Aorta (tissue), 5 donors: ENCODE results near the gene TP53. TPM values are rescaled to one million over a fixed set of nuclear protein-coding genes. Genes with fewer than 3 reads are reported as not detected.

Experiments
- ATAC-seq: fragments of 200-7000 bp; cut with Tn5 transposase; one replicate; pipeline ENCODE4 v1.9.1; 2022; ENCODE audit warnings: moderate library complexity; ENCODE audit not compliant: low FRiP score
- DNase-seq, 2 donors: peaks; one replicate each; pipeline ENCODE4 v3.0.0-alpha.2; 2020
- H3K27ac ChIP-seq, 2 donors: one replicate each; pipeline ENCODE4 v1.5.1; 2013; ENCODE audit warnings: low read length in 2 of 2, mild to moderate bottlenecking in 2 of 2, moderate library complexity in 2 of 2, control low read depth in 1 of 2, inconsistent platforms in 1 of 2, low read depth in 1 of 2
- H3K27me3 ChIP-seq, 2 donors: one replicate each; pipeline ENCODE4 v1.6.1; 2013; ENCODE audit warnings: control low read depth in 1 of 2, low read length in 1 of 2, mild to moderate bottlenecking in 1 of 2, moderate library complexity in 1 of 2; ENCODE audit not compliant: insufficient read depth in 2 of 2, control insufficient read depth in 1 of 2
- H3K36me3 ChIP-seq, 2 donors: one replicate each; pipeline ENCODE4 v1.6.1; 2013; ENCODE audit warnings: control low read depth in 1 of 2, low read length in 1 of 2, mild to moderate bottlenecking in 1 of 2; ENCODE audit not compliant: insufficient read depth in 2 of 2, control insufficient read depth in 1 of 2
- H3K4me1 ChIP-seq, 2 donors: one replicate each; pipeline ENCODE4 v1.6.1; 2013; ENCODE audit warnings: low read length in 2 of 2, control low read depth in 1 of 2, mild to moderate bottlenecking in 1 of 2, moderate library complexity in 1 of 2; ENCODE audit not compliant: insufficient read depth in 2 of 2, control insufficient read depth in 1 of 2
- H3K4me3 ChIP-seq, 2 donors: one replicate each; pipeline ENCODE4 v1.5.1; 2013; ENCODE audit warnings: low read length in 2 of 2, control low read depth in 1 of 2, mild to moderate bottlenecking in 1 of 2
- H3K9me3 ChIP-seq: one replicate; pipeline ENCODE4 v1.6.1; 2013; ENCODE audit warnings: mild to moderate bottlenecking, low read length; ENCODE audit not compliant: control insufficient read depth
- WGBS, 2 donors: extraction: QIAGEN DNeasy Blood & Tissue Kit; methylation state at CpG; one replicate each; pipeline ENCODE4 v1.1.7; 2013; 5-methylcytosine and 5-hydroxymethylcytosine counted together
- intact Hi-C, 2 donors: fragments of 100-400 bp; cut with DNase I; formaldehyde crosslinking; loops; one replicate each; pipeline versions ENCODE4 v1.14.2 to v1.15.0; 2022
- polyA plus RNA-seq, 2 donors: library from polyadenylated mRNA; stranded (reverse); fragments of 200-250 nt; gene quantifications; one replicate each; pipeline ENCODE4 v1.2.3, GENCODE V29; 2013
- total RNA-seq, 2 donors: library from RNA; stranded (reverse); fragmentation: NEBNext Ultra II Directional; extraction: Animal tissue kit (Norgen Biotek cat#: 25700); gene quantifications; one replicate each; pipeline ENCODE4 v1.2.1, GENCODE V29; 2021
- donor health status: healthy with polysubstance abuse.
- donor health status: Bipolar disorder and iron deficiency.
- donor health status: DM: no; HTN: no; CAD: no.
- donor health status: DM: no; HTN: no; CAD: no.
- donor health status: DM: yes; HTN: yes; CAD: no.

Gene TP53
- total and polyA plus RNA-seq, 4 donors: 9.5 to 45.3 (median 18.5) TPM

DNA sequence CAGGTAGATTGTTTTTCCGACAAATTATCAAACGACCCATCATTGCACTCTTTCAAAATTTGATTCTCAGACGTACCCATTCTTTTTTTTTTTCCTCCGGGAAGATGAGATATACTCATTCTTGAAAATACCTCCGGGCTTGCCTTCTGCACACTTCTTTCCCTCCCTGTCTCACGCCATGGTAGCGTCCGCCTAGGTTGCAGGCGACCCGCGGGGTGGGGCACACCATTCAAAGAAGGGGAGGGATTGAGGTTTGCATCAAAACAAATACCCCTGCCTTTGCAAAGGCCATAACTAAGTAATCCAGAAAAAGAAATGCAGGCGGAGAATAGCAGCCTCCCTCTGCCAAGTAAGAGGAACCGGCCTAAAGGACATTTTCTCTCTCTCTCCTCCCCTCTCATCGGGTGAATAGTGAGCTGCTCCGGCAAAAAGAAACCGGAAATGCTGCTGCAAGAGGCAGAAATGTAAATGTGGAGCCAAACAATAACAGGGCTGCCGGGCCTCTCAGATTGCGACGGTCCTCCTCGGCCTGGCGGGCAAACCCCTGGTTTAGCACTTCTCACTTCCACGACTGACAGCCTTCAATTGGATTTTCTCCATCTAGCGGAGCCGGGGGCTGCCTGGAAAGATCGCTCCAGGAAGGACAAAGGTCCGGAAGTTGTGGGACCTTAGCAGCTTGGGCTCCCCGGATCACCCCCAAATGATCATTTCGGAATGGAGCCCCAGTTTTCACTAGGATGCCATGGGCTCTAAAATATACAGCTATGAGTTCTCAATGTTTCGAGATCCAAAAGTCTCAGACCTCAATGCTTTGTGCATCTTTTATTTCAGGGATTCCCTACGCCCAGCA, 843 bp downstream of the TP53 start:
- no peaks in the 10 kb centered on the region for H3K27me3 ChIP-seq
- H3K36me3 ChIP-seq: no peaks in the 10 kb centered on the region
- peak; percentile 88 to 89 for DNase-seq
- peak; percentile 86 for ATAC-seq
- WGBS, 2 donors: 0% methylated on average over 30 of the region's 30 CpGs
- intact Hi-C loops: loop anchor here (1.0 to 10.0 kb wide), 4 partner anchors 59 to 468 kb away; partner anchors contain the start of genes SAT2 (in 2 of the 2) and PER1 (in 1 of the 2)
- peak overlapping the region; percentile 96 for H3K27ac ChIP-seq
- H3K9me3 ChIP-seq: no peaks in the 10 kb centered on the region
- H3K4me1 ChIP-seq: no peaks in the 10 kb centered on the region
- H3K4me3 ChIP-seq: peak overlapping the region; percentile 91 to 96

DNA sequence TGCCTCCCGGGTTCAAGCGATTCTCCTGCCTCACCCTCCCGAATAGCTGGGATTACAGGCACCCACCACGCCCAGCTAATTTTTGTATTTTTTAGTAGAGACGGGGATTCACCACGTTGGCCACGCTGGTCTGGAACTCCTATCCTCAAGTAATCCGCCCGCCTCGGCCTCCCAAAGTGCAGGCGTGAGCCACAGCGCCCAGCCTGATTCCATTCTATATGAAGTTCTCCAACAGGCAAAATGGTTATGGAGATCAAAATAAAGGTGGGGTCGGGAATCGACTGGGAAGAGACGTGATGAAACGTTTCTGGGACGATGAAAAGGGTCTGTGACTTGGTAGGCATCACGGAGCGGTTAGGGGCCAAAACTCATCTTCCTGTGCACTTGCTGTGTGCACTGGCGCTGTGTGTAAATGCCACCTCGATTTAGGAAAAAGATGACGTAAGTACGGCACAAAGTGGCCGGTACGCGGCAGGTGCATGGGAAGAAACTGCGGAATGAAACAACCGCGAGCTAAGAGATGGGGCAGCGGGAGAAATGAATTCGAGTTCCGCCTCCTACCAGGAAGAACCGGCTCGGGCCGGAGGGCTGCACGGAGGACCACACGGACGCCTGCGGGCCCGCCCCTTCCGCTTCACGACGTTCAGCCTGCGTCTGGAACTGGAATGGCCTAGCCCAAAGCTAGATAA, 1.6 kb downstream of the TP53 start:
- peak overlapping the region; percentile 83 to 96 for H3K27ac ChIP-seq
- intact Hi-C loops: loop anchor here (5.0 to 10.0 kb wide), 3 partner anchors 58 to 469 kb away; partner anchors contain the start of genes SAT2 (in 2 of the 2) and PER1 (in 1 of the 2)
- H3K27me3 ChIP-seq: no peaks in the 10 kb centered on the region
- WGBS, 2 donors: 3 to 5% methylated on average over 44 of the region's 44 CpGs
- H3K9me3 ChIP-seq: no peaks in the 10 kb centered on the region
- peak; percentile 97 for DNase-seq
- ATAC-seq: peak; percentile 90
- peak overlapping the region; percentile 48 to 62 for H3K4me3 ChIP-seq
- H3K4me1 ChIP-seq: no peaks in the 10 kb centered on the region
- no peaks in the 10 kb centered on the region for H3K36me3 ChIP-seq

DNA sequence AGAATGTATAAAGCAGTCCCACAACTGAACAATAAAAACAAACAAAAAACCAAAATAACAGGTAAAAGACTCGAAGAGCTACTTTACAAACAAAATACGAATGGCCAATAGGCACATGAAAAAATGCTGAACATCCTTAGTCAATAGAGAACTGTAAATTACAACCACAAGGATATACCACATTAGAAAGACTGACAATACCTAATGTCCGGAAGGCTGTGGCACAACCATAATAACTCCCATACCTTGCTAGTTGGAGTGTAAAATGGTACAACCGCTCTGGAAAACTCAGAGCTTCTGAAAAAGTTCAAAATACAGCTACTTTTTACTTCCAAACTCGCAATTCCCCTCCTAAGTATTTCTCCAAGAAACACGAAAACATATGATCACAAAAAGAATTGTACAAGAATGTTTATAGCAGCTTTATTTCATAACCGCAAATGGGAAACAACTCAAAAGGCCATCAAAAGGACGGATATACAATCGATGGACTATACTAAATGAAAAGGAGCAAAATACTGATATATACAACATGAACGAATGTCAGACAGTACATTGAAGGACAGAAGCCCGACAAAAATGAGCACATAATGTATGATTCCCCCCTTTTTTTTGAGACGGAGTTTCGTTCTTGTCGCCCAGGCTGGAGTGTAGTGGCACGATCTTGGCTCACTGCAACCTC, 2.3 kb downstream of the TP53 start:
- no peak for ATAC-seq
- Histone ChIP-seq H3K27me3 (no peaks in the 10 kb centered on the region), H3K4me1 (no peaks in the 10 kb centered on the region), H3K9me3 (no peaks in the 10 kb centered on the region), H3K4me3 (peak overlapping the region in 1 of 2 donors; percentile 48), H3K27ac (peak overlapping the region in 1 of 2 donors; percentile 50), H3K36me3 (no peaks in the 10 kb centered on the region)
- no peak for DNase-seq
- intact Hi-C loops: loop anchor here (5.0 to 10.0 kb wide), 3 partner anchors 58 to 470 kb away; partner anchors contain the start of genes SAT2 (in 2 of the 2) and PER1 (in 1 of the 2)
- WGBS, 2 donors: 67 to 71% methylated on average over 15 of the region's 15 CpGs

DNA sequence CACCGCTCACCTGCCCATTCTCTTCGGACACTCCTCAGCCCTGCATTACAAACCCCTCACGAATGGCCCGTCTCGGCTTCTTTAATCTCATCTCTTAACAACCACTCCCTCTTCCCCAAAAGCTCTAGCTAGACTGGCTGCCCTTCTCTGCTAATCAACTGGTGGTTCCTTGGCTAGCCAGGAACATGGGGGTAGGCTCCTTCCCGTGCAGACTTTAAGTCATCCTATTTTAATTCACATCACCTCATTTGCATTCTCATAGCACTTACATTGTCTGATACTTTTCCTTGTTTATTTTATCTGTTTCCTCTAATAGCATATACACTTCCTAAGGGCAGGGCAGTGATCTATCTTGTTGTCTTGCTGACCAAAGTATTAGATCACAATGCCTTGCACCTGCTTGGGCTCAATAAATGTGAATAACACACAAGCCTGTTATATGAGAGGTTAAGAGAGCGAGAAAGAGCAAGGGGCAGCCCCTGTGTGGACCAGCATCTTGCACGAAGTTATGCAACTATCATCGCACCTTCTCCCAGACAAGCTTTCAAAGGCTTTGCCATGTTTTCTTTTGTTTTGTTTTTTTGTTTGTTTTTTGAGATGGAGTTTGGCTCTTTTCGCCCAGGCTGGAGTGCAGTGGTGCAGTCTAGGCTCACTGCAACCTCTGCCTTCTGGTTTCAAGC, 9.8 kb downstream of the TP53 start:
- Histone ChIP-seq H3K27me3 (no peaks in the 10 kb centered on the region), H3K4me1 (no peaks in the 10 kb centered on the region), H3K4me3 (no peak overlapping the region), H3K9me3 (peaks cover 3% of the 10 kb centered on the region), H3K36me3 (peaks cover 3 to 4% of the 10 kb centered on the region in 2 donors), H3K27ac (no peak overlapping the region)
- intact Hi-C loops: no loop called here
- no peak for DNase-seq
- no peak for ATAC-seq
- WGBS, 2 donors: 68 to 72% methylated on average over 10 of the region's 10 CpGs

DNA sequence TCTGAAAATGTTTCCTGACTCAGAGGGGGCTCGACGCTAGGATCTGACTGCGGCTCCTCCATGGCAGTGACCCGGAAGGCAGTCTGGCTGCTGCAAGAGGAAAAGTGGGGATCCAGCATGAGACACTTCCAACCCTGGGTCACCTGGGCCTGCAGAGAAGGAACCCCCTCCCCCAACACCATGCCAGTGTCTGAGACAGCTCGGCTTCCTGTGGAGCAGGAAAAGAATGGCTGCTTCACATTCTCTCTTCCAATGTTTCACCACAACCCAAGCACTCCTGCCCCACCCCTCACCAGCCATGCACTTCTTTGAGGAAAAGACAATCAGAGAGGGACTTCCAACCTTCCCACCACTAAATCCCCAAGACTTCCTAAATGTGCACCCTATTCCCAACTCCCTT, 10.8 kb downstream of the TP53 start:
- Histone ChIP-seq H3K27me3 (no peaks in the 10 kb centered on the region), H3K9me3 (peaks cover 3% of the 10 kb centered on the region), H3K4me1 (no peaks in the 10 kb centered on the region), H3K36me3 (peaks cover 3 to 4% of the 10 kb centered on the region in 2 donors), H3K27ac (no peak overlapping the region), H3K4me3 (no peak overlapping the region)
- WGBS, 2 donors: 75 to 86% methylated on average over 5 of the region's 5 CpGs
- ATAC-seq: no peak
- intact Hi-C loops: no loop called here
- DNase-seq: no peak

DNA sequence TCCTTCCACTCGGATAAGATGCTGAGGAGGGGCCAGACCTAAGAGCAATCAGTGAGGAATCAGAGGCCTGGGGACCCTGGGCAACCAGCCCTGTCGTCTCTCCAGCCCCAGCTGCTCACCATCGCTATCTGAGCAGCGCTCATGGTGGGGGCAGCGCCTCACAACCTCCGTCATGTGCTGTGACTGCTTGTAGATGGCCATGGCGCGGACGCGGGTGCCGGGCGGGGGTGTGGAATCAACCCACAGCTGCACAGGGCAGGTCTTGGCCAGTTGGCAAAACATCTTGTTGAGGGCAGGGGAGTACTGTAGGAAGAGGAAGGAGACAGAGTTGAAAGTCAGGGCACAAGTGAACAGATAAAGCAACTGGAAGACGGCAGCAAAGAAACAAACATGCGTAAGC, 12.4 kb downstream of the TP53 start:
- 88 to 89% methylated on average over 14 of the region's 14 CpGs for whole genome bisulfite sequencing, 2 donors
- Histone ChIP-seq H3K9me3 (peaks cover 3% of the 10 kb centered on the region), H3K4me3 (no peak overlapping the region), H3K4me1 (no peaks in the 10 kb centered on the region), H3K36me3 (peaks cover 3 to 6% of the 10 kb centered on the region in 2 donors), H3K27me3 (no peaks in the 10 kb centered on the region), H3K27ac (no peak overlapping the region)
- DNase-seq: no peak
- ATAC-seq: no peak
- intact Hi-C loops: no loop called here

DNA sequence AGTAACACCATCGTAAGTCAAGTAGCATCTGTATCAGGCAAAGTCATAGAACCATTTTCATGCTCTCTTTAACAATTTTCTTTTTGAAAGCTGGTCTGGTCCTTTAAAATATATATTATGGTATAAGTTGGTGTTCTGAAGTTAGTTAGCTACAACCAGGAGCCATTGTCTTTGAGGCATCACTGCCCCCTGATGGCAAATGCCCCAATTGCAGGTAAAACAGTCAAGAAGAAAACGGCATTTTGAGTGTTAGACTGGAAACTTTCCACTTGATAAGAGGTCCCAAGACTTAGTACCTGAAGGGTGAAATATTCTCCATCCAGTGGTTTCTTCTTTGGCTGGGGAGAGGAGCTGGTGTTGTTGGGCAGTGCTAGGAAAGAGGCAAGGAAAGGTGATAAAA, 14.1 kb downstream of the TP53 start:
- no peak for DNase-seq
- no peak for ATAC-seq
- H3K4me1 ChIP-seq: no peaks in the 10 kb centered on the region
- H3K27ac ChIP-seq: no peak overlapping the region
- 93 to 95% methylated on average over 2 of the region's 2 CpGs for WGBS, 2 donors
- no peak overlapping the region for H3K4me3 ChIP-seq
- no peaks in the 10 kb centered on the region for H3K27me3 ChIP-seq
- peaks cover 6 to 11% of the 10 kb centered on the region in 2 donors for H3K36me3 ChIP-seq
- H3K9me3 ChIP-seq: peaks cover 3% of the 10 kb centered on the region
- intact Hi-C loops: no loop called here

DNA sequence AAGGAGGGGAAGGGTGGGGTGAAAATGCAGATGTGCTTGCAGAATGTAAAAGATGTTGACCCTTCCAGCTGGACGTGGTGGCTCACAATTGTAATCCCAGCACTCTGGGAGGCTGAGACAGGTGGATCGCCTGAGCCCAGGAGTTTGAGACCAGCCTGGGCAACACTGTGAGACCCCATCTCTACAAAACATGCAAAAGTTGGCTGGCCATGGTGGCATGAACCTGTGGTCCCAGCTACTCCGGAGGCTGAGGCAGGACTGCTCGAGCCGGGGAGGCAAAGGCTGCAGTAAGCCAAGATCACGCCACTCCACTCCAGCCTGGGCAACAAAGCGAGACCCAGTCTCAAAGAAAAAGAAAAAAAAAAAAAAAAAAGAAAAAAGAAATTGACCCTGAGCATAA, 18.8 kb downstream of the TP53 start:
- Histone ChIP-seq H3K36me3 (peaks cover 4 to 10% of the 10 kb centered on the region in 2 donors), H3K9me3 (peaks cover 1% of the 10 kb centered on the region), H3K27me3 (no peaks in the 10 kb centered on the region), H3K4me1 (no peaks in the 10 kb centered on the region), H3K4me3 (no peak overlapping the region), H3K27ac (no peak overlapping the region)
- ATAC-seq (no peak), DNase-seq (no peak)
- WGBS, 2 donors: 85 to 91% methylated on average over 7 of the region's 7 CpGs
- intact Hi-C loops: no loop called here
